ENCODE results near the gene RCSD1. TPM values are rescaled to one million over a fixed set of nuclear protein-coding genes. Genes with fewer than 3 reads are reported as not detected.

The RCSD1 gene
- total RNA-seq, 2 donors from 2014 or later, result 11.1 to 11.9 TPM

GRCh38 chr1:167618366-167618765 lies 11.7 kb upstream of the RCSD1 start:
- ATAC-seq (ENCODE audit: insufficient number of reproducible peaks, low FRiP score, low read depth), result no peak
- Histone ChIP-seq H3K4me1 (ENCODE audit: control insufficient read depth in 1 of 2, low read depth in 2 of 2) (peaks cover 8 to 11% of the 10 kb centered on the region in 2 donors), H3K4me3 (no peak overlapping the region), H3K27ac (no peak overlapping the region), H3K9me3 (no peaks in the 10 kb centered on the region), H3K27me3 (replicated peaks; ENCODE audit: insufficient read depth) (no peaks in the 10 kb centered on the region), H3K36me3 (no peaks in the 10 kb centered on the region)
- DNase-seq (ENCODE audit: low spot score), result no peak
- TF ChIP-seq CTCF (IDR thresholded peaks at IDR 0.05), result no peak

GRCh38 chr1:167618789-167619188 lies 11.2 kb upstream of the RCSD1 start:
- Histone ChIP-seq H3K27ac (no peak overlapping the region), H3K36me3 (no peaks in the 10 kb centered on the region), H3K4me1 (ENCODE audit: control insufficient read depth in 1 of 2, low read depth in 2 of 2) (peaks cover 8 to 11% of the 10 kb centered on the region in 2 donors), H3K27me3 (replicated peaks; ENCODE audit: insufficient read depth) (no peaks in the 10 kb centered on the region), H3K4me3 (no peak overlapping the region), H3K9me3 (no peaks in the 10 kb centered on the region)
- no peak for DNase-seq (ENCODE audit: low spot score)
- no peak for TF ChIP-seq CTCF (IDR thresholded peaks at IDR 0.05)
- no peak for ATAC-seq (ENCODE audit: insufficient number of reproducible peaks, low FRiP score, low read depth)

GRCh38 chr1:167620002-167620401 lies 10.0 kb upstream of the RCSD1 start:
- ATAC-seq (ENCODE audit: insufficient number of reproducible peaks, low FRiP score, low read depth), result no peak
- H3K4me3 ChIP-seq, result no peak overlapping the region
- no peaks in the 10 kb centered on the region for H3K36me3 ChIP-seq
- no peaks in the 10 kb centered on the region for H3K27me3 ChIP-seq (replicated peaks; ENCODE audit: insufficient read depth)
- no peak for DNase-seq (ENCODE audit: low spot score)
- TF ChIP-seq CTCF (IDR thresholded peaks at IDR 0.05), result no peak
- H3K4me1 ChIP-seq (ENCODE audit: control insufficient read depth in 1 of 2, low read depth in 2 of 2), result peaks cover 8 to 11% of the 10 kb centered on the region in 2 donors
- no peak overlapping the region for H3K27ac ChIP-seq
- no peaks in the 10 kb centered on the region for H3K9me3 ChIP-seq

GRCh38 chr1:167621780-167622313 lies 8.2 kb upstream of the RCSD1 start:
- DNase-seq (ENCODE audit: low spot score) (no peak), ATAC-seq (ENCODE audit: insufficient number of reproducible peaks, low FRiP score, low read depth) (no peak)
- no peaks in the 10 kb centered on the region for H3K9me3 ChIP-seq
- no peak overlapping the region for H3K27ac ChIP-seq
- no peak overlapping the region for H3K4me3 ChIP-seq
- no peaks in the 10 kb centered on the region for H3K27me3 ChIP-seq (replicated peaks; ENCODE audit: insufficient read depth)
- no peak for TF ChIP-seq CTCF (IDR thresholded peaks at IDR 0.05)
- H3K4me1 ChIP-seq (ENCODE audit: control insufficient read depth in 1 of 2, low read depth in 2 of 2), result peaks cover 7 to 10% of the 10 kb centered on the region in 2 donors
- H3K36me3 ChIP-seq, result no peaks in the 10 kb centered on the region

- peaks cover under 1 to 2% of the 10 kb centered on the region in 2 donors for H3K4me1 ChIP-seq (ENCODE audit: control insufficient read depth in 1 of 2, low read depth in 2 of 2)
- no peak overlapping the region for H3K27ac ChIP-seq
- H3K9me3 ChIP-seq, result no peaks in the 10 kb centered on the region
- H3K27me3 ChIP-seq (replicated peaks; ENCODE audit: insufficient read depth), result no peaks in the 10 kb centered on the region
- TF ChIP-seq CTCF (IDR thresholded peaks at IDR 0.05), result no peak
- H3K4me3 ChIP-seq, result no peak overlapping the region
- no peak for DNase-seq (ENCODE audit: low spot score)
- no peaks in the 10 kb centered on the region for H3K36me3 ChIP-seq
- ATAC-seq (ENCODE audit: insufficient number of reproducible peaks, low FRiP score, low read depth), result no peak
These were observed 6.1 kb upstream of the RCSD1 start for GRCh38 chr1:167623951-167624350.
